Subcutaneous abdominal adipose tissue (tissue), 5 donors: Measurements from ENCODE around the gene IL23R.
"Not testable (repeated sequence)": the region's sequence is repeated elsewhere in the genome, so short reads cannot be mapped to it uniquely, and the experiment has no call there.

ENCODE experiments used
- H3K27ac ChIP-seq: one replicate; pipeline ENCODE4 v1.7.0; 2013; ENCODE audit warnings: low read depth, mild to moderate bottlenecking, inconsistent platforms, low read length, moderate library complexity
- H3K27me3 ChIP-seq, 5 donors: one replicate each; pipeline ENCODE4 v1.7.0; 2013; ENCODE audit warnings: low read length in 5 of 5, inconsistent platforms in 1 of 5; ENCODE audit not compliant: control insufficient read depth in 5 of 5, insufficient read depth in 4 of 5
- H3K36me3 ChIP-seq, 5 donors: one replicate each; pipeline ENCODE4 v1.7.0; 2013; ENCODE audit warnings: low read length in 5 of 5; ENCODE audit not compliant: control insufficient read depth in 5 of 5, insufficient read depth in 5 of 5
- H3K4me1 ChIP-seq, 5 donors: one replicate each; pipeline ENCODE4 v1.7.0; 2013; ENCODE audit warnings: low read length in 5 of 5, mild to moderate bottlenecking in 3 of 5, moderate library complexity in 1 of 5; ENCODE audit not compliant: control insufficient read depth in 5 of 5, insufficient read depth in 5 of 5
- H3K4me3 ChIP-seq, 5 donors: one replicate each; pipeline ENCODE4 v1.7.0; 2013; ENCODE audit warnings: low read length in 5 of 5, low read depth in 1 of 5
- H3K9ac ChIP-seq, 5 donors: one replicate each; pipeline ENCODE4 v1.7.0; 2013; ENCODE audit warnings: low read length in 5 of 5, mild to moderate bottlenecking in 4 of 5, moderate library complexity in 3 of 5
- H3K9me3 ChIP-seq, 5 donors: one replicate each; pipeline ENCODE4 v1.7.0; 2013; ENCODE audit warnings: low read length in 5 of 5; ENCODE audit not compliant: control insufficient read depth in 5 of 5
- donor health status: healthy.
- donor health status: healthy.
- donor health status: healthy.
- donor health status: healthy.
- donor health status: healthy.

The IL23R gene

DNA sequence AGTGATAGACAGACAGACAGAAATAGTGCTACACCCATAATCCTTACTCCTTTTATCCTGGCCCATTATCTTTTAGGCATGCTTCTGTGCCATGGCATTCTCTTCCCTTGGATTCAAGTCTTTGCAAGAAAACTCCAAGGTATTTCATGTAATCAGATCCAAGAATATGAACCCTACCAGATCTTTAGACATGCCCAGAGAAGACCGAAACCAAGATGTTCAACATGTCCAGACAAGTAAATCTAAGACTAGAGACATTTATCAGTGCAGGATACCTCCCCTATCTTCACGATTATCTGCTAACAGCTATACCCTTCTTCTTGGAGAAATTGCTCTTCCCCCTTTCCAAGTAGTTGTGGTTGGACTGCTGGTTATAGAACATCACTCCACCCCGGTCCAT lies 19.7 kb upstream of the IL23R start:
- Histone ChIP-seq H3K4me3 (no peak overlapping the region), H3K9me3 (no peaks in the 10 kb centered on the region), H3K4me1 (peaks cover 0 to 9% (median 7%) of the 10 kb centered on the region in 5 donors), H3K9ac (no peak overlapping the region), H3K27ac (no peak overlapping the region), H3K27me3 (no peaks in the 10 kb centered on the region), H3K36me3 (no peaks in the 10 kb centered on the region)

DNA sequence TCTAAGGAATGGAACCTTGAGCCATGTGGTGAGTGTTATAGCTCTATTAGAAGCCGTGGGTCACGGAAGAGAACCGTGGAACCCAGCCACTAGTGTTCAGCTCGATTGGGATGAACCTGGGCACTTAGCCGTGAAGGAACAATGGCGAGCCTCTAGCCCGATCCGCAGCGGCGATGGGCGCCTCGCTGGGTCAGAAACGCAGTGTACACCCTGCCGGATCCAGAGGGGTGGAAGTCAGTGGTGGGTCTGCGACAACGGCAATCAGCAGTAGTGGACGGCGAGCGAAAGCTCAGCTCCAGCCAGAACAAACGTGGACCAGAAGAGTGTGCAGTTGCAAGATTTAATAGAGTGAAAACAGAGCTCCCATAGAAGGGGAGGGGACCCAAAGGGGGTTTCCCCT lies 18.3 kb upstream of the IL23R start:
- not testable (repeated sequence) for H3K4me3 ChIP-seq, H3K4me1 ChIP-seq, H3K9ac ChIP-seq, H3K27me3 ChIP-seq, H3K27ac ChIP-seq, H3K9me3 ChIP-seq, H3K36me3 ChIP-seq

- Histone ChIP-seq H3K36me3 (no peaks in the 10 kb centered on the region), H3K4me3 (peak overlapping the region in 4 of 5 donors; percentile 42 to 50 (median 45)), H3K9ac (peak overlapping the region in 2 of 5 donors; percentile 25 to 61)
Measured at GRCh38 chr1:67148516-67149178, 17.6 kb upstream of the IL23R start.

GRCh38 chr1:67149179-67149770 lies 17.0 kb upstream of the IL23R start:
- Histone ChIP-seq H3K27ac (no peak overlapping the region), H3K4me1 (peaks cover 0 to 9% (median 7%) of the 10 kb centered on the region in 5 donors), H3K36me3 (no peaks in the 10 kb centered on the region), H3K9me3 (no peaks in the 10 kb centered on the region), H3K9ac (peak overlapping the region in 2 of 5 donors; percentile 25 to 61), H3K27me3 (no peaks in the 10 kb centered on the region), H3K4me3 (peak overlapping the region in 3 of 5 donors; percentile 42 to 50 (median 45))

More at GRCh38 chr1:67148516-67149178, 17.6 kb upstream of the IL23R start:
- Histone ChIP-seq H3K27me3 (no peaks in the 10 kb centered on the region), H3K4me1 (peaks cover 0 to 9% (median 7%) of the 10 kb centered on the region in 5 donors), H3K9me3 (no peaks in the 10 kb centered on the region), H3K27ac (no peak overlapping the region)

- Histone ChIP-seq H3K4me1 (peaks cover 0 to 9% (median 7%) of the 10 kb centered on the region in 5 donors), H3K9me3 (no peaks in the 10 kb centered on the region)
Measured at GRCh38 chr1:67150931-67151330, 15.3 kb upstream of the IL23R start.

GRCh38 chr1:67158401-67158800 lies 7.9 kb upstream of the IL23R start:
- H3K36me3 ChIP-seq = no peaks in the 10 kb centered on the region
- H3K27ac ChIP-seq = no peak overlapping the region
- H3K4me3 ChIP-seq = no peak overlapping the region
- no peak overlapping the region for H3K9ac ChIP-seq
- H3K9me3 ChIP-seq = no peaks in the 10 kb centered on the region
- H3K4me1 ChIP-seq = no peaks in the 10 kb centered on the region
- H3K27me3 ChIP-seq = peaks cover 0 to 12% (median 3%) of the 10 kb centered on the region in 5 donors

More at GRCh38 chr1:67150931-67151330, 15.3 kb upstream of the IL23R start:
- peaks cover 0 to under 1% (median 0%) of the 10 kb centered on the region in 5 donors for H3K27me3 ChIP-seq
- H3K27ac ChIP-seq = no peak overlapping the region
- H3K4me3 ChIP-seq = no peak overlapping the region
- no peak overlapping the region for H3K9ac ChIP-seq
- H3K36me3 ChIP-seq = no peaks in the 10 kb centered on the region

- no peak overlapping the region for H3K27ac ChIP-seq
Measured at GRCh38 chr1:67159233-67159632, 7.0 kb upstream of the IL23R start.

DNA sequence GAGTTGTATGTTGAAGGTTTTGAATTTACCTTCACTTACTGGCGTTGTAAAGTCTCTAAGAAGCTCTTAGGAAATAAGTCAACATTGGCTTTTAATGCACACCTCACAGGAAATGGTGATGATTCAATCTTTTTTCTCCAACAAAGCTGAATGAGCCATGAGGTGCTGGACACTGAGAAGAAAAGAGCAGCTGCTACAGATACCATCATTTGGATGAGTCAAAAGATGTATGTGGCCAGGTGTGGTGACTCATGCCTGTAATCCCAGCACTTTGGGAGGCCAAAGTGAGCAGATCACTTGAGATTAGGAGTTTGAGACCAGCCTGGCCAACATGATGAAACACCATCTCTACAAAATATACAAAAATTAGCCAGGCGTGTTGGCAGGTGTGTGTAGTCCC lies 3.3 kb upstream of the IL23R start:
- Histone ChIP-seq H3K9me3 (peaks cover 0 to 4% (median 0%) of the 10 kb centered on the region in 5 donors), H3K27ac (no peak overlapping the region), H3K36me3 (no peaks in the 10 kb centered on the region), H3K4me1 (no peaks in the 10 kb centered on the region), H3K4me3 (no peak overlapping the region), H3K27me3 (peaks cover 0 to 4% (median 0%) of the 10 kb centered on the region in 5 donors), H3K9ac (no peak overlapping the region)

More at GRCh38 chr1:67159233-67159632, 7.0 kb upstream of the IL23R start:
- Histone ChIP-seq H3K4me3 (no peak overlapping the region), H3K9me3 (no peaks in the 10 kb centered on the region), H3K27me3 (peaks cover 0 to 12% (median 3%) of the 10 kb centered on the region in 5 donors), H3K36me3 (no peaks in the 10 kb centered on the region), H3K9ac (no peak overlapping the region), H3K4me1 (no peaks in the 10 kb centered on the region)

- no peaks in the 10 kb centered on the region for H3K27me3 ChIP-seq
- H3K27ac ChIP-seq = no peak overlapping the region
- no peaks in the 10 kb centered on the region for H3K4me1 ChIP-seq
- no peaks in the 10 kb centered on the region for H3K36me3 ChIP-seq
- H3K9me3 ChIP-seq = peaks cover 0 to 4% (median 0%) of the 10 kb centered on the region in 5 donors
- no peak overlapping the region for H3K9ac ChIP-seq
- no peak overlapping the region for H3K4me3 ChIP-seq
Measured at GRCh38 chr1:67165468-67166041, 699 bp upstream of the IL23R start.

GRCh38 chr1:67169496-67169895 lies 3.2 kb downstream of the IL23R start:
- no peaks in the 10 kb centered on the region for H3K36me3 ChIP-seq
- H3K9me3 ChIP-seq = peaks cover 0 to 4% (median 0%) of the 10 kb centered on the region in 5 donors
- H3K4me1 ChIP-seq = no peaks in the 10 kb centered on the region
- H3K4me3 ChIP-seq = no peak overlapping the region
- H3K27me3 ChIP-seq = no peaks in the 10 kb centered on the region
- no peak overlapping the region for H3K9ac ChIP-seq
- H3K27ac ChIP-seq = no peak overlapping the region
